Tongue (tissue), 2 donors: Measurements from ENCODE around the gene LTB4R2. TPM values are rescaled to one million over a fixed set of nuclear protein-coding genes. Genes with fewer than 3 reads are reported as not detected.

Experiments used
- DNase-seq: peaks from one replicate; pipeline ENCODE4 v3.0.0-alpha.2; 2015
- total RNA-seq: library from RNA; depleted of rRNA; stranded (reverse); fragments of >200 nt; gene quantifications from one replicate; pipeline ENCODE4 v1.2.3, GENCODE V29; 2014

The LTB4R2 gene
- total RNA-seq, 1 donor from 2014 or later = 19.3 TPM

- DNase-seq = no peak
These were observed 11.5 kb downstream of the LTB4R2 start for GRCh38 chr14:24321212-24321975.

GRCh38 chr14:24322672-24323071, 12.7 kb downstream of the LTB4R2 start:
- DNase-seq = no peak

GRCh38 chr14:24323341-24323740, 13.4 kb downstream of the LTB4R2 start:
- DNase-seq = no peak

GRCh38 chr14:24324024-24324423, 14.1 kb downstream of the LTB4R2 start:
- no peak for DNase-seq

- DNase-seq = no peak
These were observed 15.1 kb downstream of the LTB4R2 start for GRCh38 chr14:24325041-24325530.

- no peak for DNase-seq
These were observed 16.0 kb downstream of the LTB4R2 start for GRCh38 chr14:24325963-24326362.

GRCh38 chr14:24327303-24327702, 17.4 kb downstream of the LTB4R2 start:
- no peak for DNase-seq

- peak; percentile 39 for DNase-seq
These were observed 18.0 kb downstream of the LTB4R2 start for GRCh38 chr14:24327914-24328313.

GRCh38 chr14:24329073-24329663, 19.2 kb downstream of the LTB4R2 start:
- no peak for DNase-seq

GRCh38 chr14:24329736-24330135, 19.8 kb downstream of the LTB4R2 start:
- DNase-seq = no peak

GRCh38 chr14:24330973-24331674, 21.2 kb downstream of the LTB4R2 start:
- DNase-seq = no peak

- no peak for DNase-seq
These were observed 21.9 kb downstream of the LTB4R2 start for GRCh38 chr14:24331731-24332267.

GRCh38 chr14:24332268-24332993, 22.5 kb downstream of the LTB4R2 start:
- DNase-seq = peak; percentile 81

GRCh38 chr14:24334431-24335291, 24.7 kb downstream of the LTB4R2 start, which contains the start of gene ADCY4:
TSS of gene ADCY4 (minus strand) at chr14:24335071. CDS start at chr14:24334652, 419 bp downstream.
- no peak for DNase-seq

- no peak for DNase-seq
These were observed 25.7 kb downstream of the LTB4R2 start for GRCh38 chr14:24335461-24336171.

- no peak for DNase-seq
These were observed 27.3 kb downstream of the LTB4R2 start for GRCh38 chr14:24337144-24337823.

GRCh38 chr14:24337824-24338175, 27.9 kb downstream of the LTB4R2 start:
- DNase-seq = no peak

GRCh38 chr14:24338843-24339242, 28.9 kb downstream of the LTB4R2 start:
- no peak for DNase-seq

- peak; percentile 44 for DNase-seq
These were observed 29.6 kb downstream of the LTB4R2 start, which contains the start of gene RIPK3 for GRCh38 chr14:24339284-24340151. TSS of gene RIPK3 (minus strand) at chr14:24339991. CDS start at chr14:24339826, 165 bp downstream.
